DND-41 (cell line): ENCODE data around the gene CSNK1G1.

Source experiments
- CTCF ChIP-seq: IDR thresholded peaks from 2 replicates; pipeline ENCODE4 v1.5.1; 2012; ENCODE audit warnings: borderline replicate concordance, low read length, moderate library complexity, mild to moderate bottlenecking; ENCODE audit not compliant: poor library complexity, severe bottlenecking; ENCODE audit errors: extremely low read depth
- EZH2 ChIP-seq: IDR thresholded peaks from 3 replicates; pipeline ENCODE4 v1.6.1; 2012; ENCODE audit warnings: borderline replicate concordance, low read depth, mild to moderate bottlenecking, moderate library complexity, low read length, inconsistent platforms; ENCODE audit not compliant: severe bottlenecking

- no peak for TF ChIP-seq CTCF
- TF ChIP-seq EZH2: no peak
Measured at GRCh38 chr15:64379216-64379960, 23.4 kb upstream of the CSNK1G1 start.
